K562 (cell line): ENCODE measurements around the gene IRF2BP1. TPM values are rescaled to one million over a fixed set of nuclear protein-coding genes. Genes with fewer than 3 reads are reported as not detected.

Experiments
- ATAC-seq: fragments of 200-7000 bp; cut with Tn5 transposase; 3 replicates; pipeline ENCODE4 v1.9.1; 2020; ENCODE audit warnings: moderate library complexity
- BruUV-seq: library from RNA; stranded (reverse); fragments of 400-500 nt; replicated peaks from 2 replicates; lab custom pipeline; 2021; lab: Mats Ljungman, UMichigan
- CTCF ChIA-PET: fragments of 300-600 bp; formaldehyde crosslinking; extraction: SDS; loops from one replicate; lab custom pipeline; 2021; ENCODE audit warnings: low intra/inter-chr PET ratio; lab: Yijun Ruan, JAX
- POLR2A ChIA-PET: fragments of 300-600, 350-650 bp; sonication (Branson Sonifier 250); formaldehyde crosslinking; extraction: SDS; loops from one replicate; lab custom pipeline; 2021; ENCODE audit warnings: antibody characterized with exemption, inconsistent platforms; lab: Yijun Ruan, JAX
- DNase-seq, 4 experiments: peaks; one replicate each; pipeline versions ENCODE4 v3.0.0 to v3.0.0-alpha.2; 2011 to 2018; ENCODE audit warnings: low spot score in 3 of 4, mixed read lengths in 3 of 4; ENCODE audit errors: extremely low read depth in 1 of 4
- FAIRE-seq: peaks from 2 replicates; lab custom pipeline; 2011; peaks lifted over from hg19 to GRCh38; lab: Jason Lieb, UNC
- H2AFZ ChIP-seq: 2 replicates; pipeline ENCODE4 v1.6.0; 2011; ENCODE audit warnings: low read depth, low read length, control low read depth, inconsistent platforms
- H3K27ac ChIP-seq: fragments of 200-600 bp; 3 replicates; pipeline ENCODE4 v1.8.0; 2011; ENCODE audit warnings: low read depth, mild to moderate bottlenecking, control low read depth, inconsistent platforms, low read length, moderate library complexity, mixed read lengths; ENCODE audit errors: extremely low read depth
- H3K27me3 ChIP-seq, 2 experiments: fragments of 300-600 bp in 1 of 2; 2 replicates in 1 of 2; 3 replicates in 1 of 2; pipeline versions ENCODE4 v1.6.0 to v1.8.0; 2011; ENCODE audit warnings: inconsistent platforms in 2 of 2, low read length in 2 of 2, mild to moderate bottlenecking in 1 of 2, mixed read lengths in 1 of 2, moderate library complexity in 1 of 2; ENCODE audit not compliant: control insufficient read depth in 2 of 2, insufficient read depth in 2 of 2
- H3K36me3 ChIP-seq: fragments of 300-600 bp; 3 replicates; pipeline ENCODE4 v1.8.0; 2011; ENCODE audit warnings: mild to moderate bottlenecking, low read length, inconsistent platforms; ENCODE audit not compliant: control insufficient read depth, insufficient read depth
- H3K4me1 ChIP-seq, 2 experiments: fragments of 200-600 bp in 1 of 2; replicated peaks in 1 of 2; 2 replicates in 1 of 2; 3 replicates in 1 of 2; pipeline versions ENCODE4 v1.5.1 to v1.8.0; 2011; ENCODE audit warnings: inconsistent platforms in 2 of 2, low read length in 2 of 2, mild to moderate bottlenecking in 1 of 2, mixed read lengths in 1 of 2, moderate library complexity in 1 of 2; ENCODE audit not compliant: control insufficient read depth in 2 of 2, insufficient read depth in 2 of 2
- H3K4me2 ChIP-seq: 2 replicates; pipeline ENCODE4 v1.6.1; 2011; ENCODE audit warnings: low read length, control low read depth, inconsistent platforms, mixed read lengths; ENCODE audit not compliant: insufficient read depth
- H3K4me3 ChIP-seq: fragments of 200-600 bp; sonication (generic), shearing (Covaris generic); 2 replicates; pipeline ENCODE4 v1.5.1; 2016; ENCODE audit warnings: control low read depth, inconsistent platforms
- H3K79me2 ChIP-seq: fragments of 200-600 bp; 3 replicates; pipeline ENCODE4 v1.8.0; 2011; ENCODE audit warnings: low read length, inconsistent platforms; ENCODE audit not compliant: control insufficient read depth, insufficient read depth
- H3K9ac ChIP-seq, 2 experiments: 2 replicates each; pipeline versions ENCODE4 v1.6.0 to v1.6.1; 2011; ENCODE audit warnings: low read depth in 2 of 2, low read length in 2 of 2, control low read depth in 1 of 2, inconsistent platforms in 1 of 2, mild to moderate bottlenecking in 1 of 2, mixed read lengths in 1 of 2; ENCODE audit not compliant: insufficient read depth in 1 of 2
- H3K9me1 ChIP-seq: one replicate; pipeline ENCODE4 v1.6.0; 2011; ENCODE audit warnings: inconsistent platforms, mild to moderate bottlenecking, low read length, moderate library complexity; ENCODE audit not compliant: control insufficient read depth, insufficient read depth
- H3K9me3 ChIP-seq: replicated peaks from 2 replicates; pipeline ENCODE4 v1.5.1; 2011; ENCODE audit warnings: low read depth, low read length, inconsistent platforms; ENCODE audit not compliant: control insufficient read depth, insufficient read depth
- H4K20me1 ChIP-seq: replicated peaks from 2 replicates; pipeline ENCODE4 v1.6.1; 2011; ENCODE audit warnings: low read length, inconsistent platforms, mixed read lengths; ENCODE audit not compliant: control insufficient read depth, insufficient read depth
- CBFB ChIP-seq: sonication (generic); formaldehyde crosslinking; IDR thresholded peaks from 2 replicates; pipeline ENCODE4 v1.4.0; 2020; ENCODE audit warnings: mild to moderate bottlenecking, missing genetic modification reagents
- ESRRA ChIP-seq: fragments of 450-650 bp; IDR thresholded peaks from 2 replicates; pipeline ENCODE4 v1.6.1; 2014; ENCODE audit warnings: low read depth, mild to moderate bottlenecking, moderate library complexity, borderline replicate concordance
- ETV1 ChIP-seq: fragments of 450-650 bp; conservative IDR thresholded peaks from 2 replicates; pipeline ENCODE4 v1.6.1; 2016; ENCODE audit warnings: missing genetic modification characterization, control low read depth, low read depth, missing compliant biosample characterization
- FOXA3 ChIP-seq, 2 experiments: fragments of 450-650 bp in 1 of 2; sonication (generic) in 1 of 2; formaldehyde crosslinking; IDR thresholded peaks in 1 of 2; conservative IDR thresholded peaks in 1 of 2; 2 replicates each; pipeline versions ENCODE4 v1.4.0 to v1.8.0; 2020 to 2022; ENCODE audit warnings: mild to moderate bottlenecking in 2 of 2, missing genetic modification reagents in 1 of 2
- FOXP1 ChIP-seq: sonication (generic); formaldehyde crosslinking; IDR thresholded peaks from 2 replicates; pipeline ENCODE4 v1.8.0; 2022; ENCODE audit warnings: mild to moderate bottlenecking, missing genetic modification reagents
- HMGN3 ChIP-seq: IDR thresholded peaks from 2 replicates; pipeline ENCODE4 v1.6.1; 2011; ENCODE audit warnings: borderline replicate concordance, low read depth, mild to moderate bottlenecking, mixed read lengths, low read length; ENCODE audit not compliant: insufficient read length; ENCODE audit errors: extremely low read depth
- MED1 ChIP-seq: sonication (generic); formaldehyde crosslinking; IDR thresholded peaks from 2 replicates; pipeline ENCODE4 v1.8.1; 2023; ENCODE audit warnings: missing genetic modification reagents, borderline replicate concordance
- NR2C1 ChIP-seq, 2 experiments: fragments of 450-650 bp; IDR thresholded peaks; 2 replicates each; pipeline ENCODE4 v1.6.1; 2017; ENCODE audit warnings: mild to moderate bottlenecking in 2 of 2, antibody characterized with exemption in 1 of 2, inconsistent platforms in 1 of 2, missing compliant biosample characterization in 1 of 2, missing genetic modification characterization in 1 of 2
- TCF7L2 ChIP-seq: fragments of 150-350 bp; IDR thresholded peaks from 2 replicates; pipeline ENCODE4 v1.6.1; 2016; ENCODE audit warnings: low read depth, mild to moderate bottlenecking, low read length, moderate library complexity
- ZBTB7A ChIP-seq: IDR thresholded peaks from 2 replicates; pipeline ENCODE4 v1.6.1; 2011; ENCODE audit warnings: low read depth, mild to moderate bottlenecking, low read length, moderate library complexity, borderline replicate concordance; ENCODE audit not compliant: control insufficient read depth
- WGBS: fragments of 100-300 bp; shearing (Covaris generic); methylation state at CpG from one replicate; pipeline ENCODE4 v1.1.6; 2016; ENCODE audit warnings: low coverage, mixed read lengths; ENCODE audit not compliant: insufficient coverage; ENCODE audit errors: missing lambda C conversion rate; 5-methylcytosine and 5-hydroxymethylcytosine counted together
- in situ Hi-C: fragments of 300-500 bp; cut with MboI; formaldehyde crosslinking; loops from 4 replicates; pipeline ENCODE4 v1.15.0; 2018; ENCODE audit warnings: inconsistent platforms, mixed read lengths
- intact Hi-C: fragments of 100-400 bp; cut with micrococcal nuclease; formaldehyde crosslinking; loops from 2 replicates; pipeline ENCODE4 v1.14.2; 2022
- polyA plus RNA-seq, 8 experiments: library from polyadenylated mRNA; depleted of rRNA in 4 of 8; stranded (reverse) in 5 of 8; unstranded in 3 of 8; fragments of >200 nt; fragmentation: Nextera tagmentation in 2 of 8; fragmentation: Illumina TruSeq in 1 of 8; extraction: Ambion mirVana in 2 of 8; extraction: Trizol in 1 of 8; gene quantifications; 2 replicates each; pipeline versions ENCODE4 v1.2.1 to v1.2.3, GENCODE V29; 2011 to 2014; ENCODE audit warnings: inconsistent platforms in 1 of 8, missing spikeins in 1 of 8
- total RNA-seq, 7 experiments: library from RNA; depleted of rRNA in 6 of 7; stranded (reverse); fragments of >200 nt in 6 of 7; fragmentation: Illumina TruSeq in 2 of 7; extraction: Trizol in 2 of 7; gene quantifications; 2 replicates each; pipeline versions ENCODE4 v1.2.1 to v1.2.3, GENCODE V29; 2011 to 2021; ENCODE audit warnings: low replicate concordance in 1 of 7
- TF ChIP-seq, protein P1 (sequence below): fragments of 200-800 bp; sonication (Bioruptor generic); IDR thresholded peaks from 2 replicates; pipeline ENCODE4 v1.6.1; 2016; ENCODE audit warnings: missing genetic modification characterization, missing compliant biosample characterization

The IRF2BP1 gene
- total and polyA plus RNA-seq, 9 of the 15 experiments (the other 6 are each of a cell fraction or from before 2014, with no cell fraction given) = 0.61 to 35.9 (median 3.5) TPM

DNA sequence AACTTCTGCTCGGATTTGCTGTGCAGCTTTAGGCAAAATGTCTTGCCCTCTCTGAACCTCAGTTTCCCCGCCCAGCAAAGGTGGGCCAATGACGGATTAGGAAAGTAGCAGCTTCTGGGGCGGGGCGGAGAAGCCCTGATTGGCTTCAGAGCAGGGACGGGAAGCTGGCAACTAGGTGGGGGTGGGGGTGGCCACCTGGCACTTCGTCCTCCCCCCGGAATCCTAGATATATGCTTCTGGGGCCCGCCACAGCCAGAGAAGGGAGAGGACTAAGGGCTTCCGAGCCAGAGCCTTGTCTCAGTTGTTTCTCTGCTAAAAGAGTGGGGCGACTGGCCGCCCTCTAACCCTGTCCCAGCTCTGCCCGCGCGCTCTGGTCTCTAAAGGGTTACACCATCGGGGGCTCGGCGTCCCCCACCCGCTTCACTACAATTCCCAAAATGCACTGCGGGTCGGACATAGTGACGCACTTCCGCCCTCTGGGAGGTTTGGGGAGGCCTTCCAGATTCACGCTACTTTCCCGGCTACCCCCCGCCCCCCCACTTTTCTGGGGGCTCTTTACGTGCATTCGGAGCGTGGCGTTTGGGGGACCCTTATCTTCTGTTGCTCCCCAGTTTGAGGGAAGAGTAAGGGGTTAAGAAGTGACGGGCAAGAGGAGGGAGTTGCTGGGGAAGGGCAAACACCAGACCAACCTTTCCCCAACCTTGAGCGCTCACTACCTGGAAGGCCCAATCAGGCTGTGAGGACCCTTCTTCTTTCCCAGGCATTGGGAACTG is 672 bp upstream of the IRF2BP1 start (continued):
- TF ChIP-seq ESRRA = peak; percentile 54

DNA sequence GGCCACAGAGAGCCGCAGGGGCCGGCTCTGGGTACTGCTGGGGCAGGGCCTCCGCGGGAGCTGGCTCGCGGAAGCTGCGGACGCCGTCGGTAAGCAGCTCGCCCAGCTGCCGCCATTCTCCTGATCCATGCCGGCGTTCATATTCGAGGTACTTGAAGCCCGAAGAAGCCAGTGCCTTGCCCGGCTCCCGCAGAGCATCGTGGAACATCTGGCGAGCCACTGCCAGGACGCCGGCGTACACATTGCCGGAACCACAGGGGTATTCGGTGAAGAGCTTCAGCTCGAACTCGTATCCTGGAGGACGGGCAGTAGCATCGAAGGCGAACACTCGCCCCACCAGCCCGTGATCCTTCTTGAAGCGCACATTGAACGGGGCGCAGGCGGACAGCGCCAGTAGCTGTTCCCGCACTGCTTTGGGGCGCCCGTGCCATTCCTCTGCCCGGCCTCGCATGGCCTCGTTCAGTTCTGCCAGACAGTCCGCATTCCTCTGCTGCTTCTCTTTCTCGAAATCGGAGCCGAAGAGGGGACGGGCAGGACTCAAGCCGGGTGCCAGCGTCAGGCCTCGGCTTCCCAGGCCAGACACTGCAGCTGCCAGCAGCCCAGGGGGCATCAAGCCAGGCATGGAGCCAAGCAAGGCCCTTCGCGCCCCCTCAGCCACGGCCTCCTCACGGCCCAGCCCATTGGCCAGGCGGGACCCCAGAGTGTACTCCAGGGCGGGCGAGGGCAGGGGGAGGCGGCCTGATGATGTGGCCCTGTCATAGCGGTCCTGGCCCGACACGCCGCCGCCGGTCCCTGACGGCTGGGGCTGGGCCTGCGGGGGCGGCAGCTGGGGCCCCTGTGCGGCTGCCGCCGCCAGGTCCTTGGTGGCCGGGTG is 1.0 kb downstream of the IRF2BP1 start:
- peak; percentile 31 for ATAC-seq
- H3K27ac ChIP-seq = peak overlapping the region; percentile 94
- POLR2A ChIA-PET = interaction anchor here (0.7 to 2.3 kb wide), 7 partner anchors 8 to 100 kb away, joined by 3 to 12 read pairs (median 4); partner anchors contain the start of gene MYPOP
- TF ChIP-seq FOXA3 (CRISPR knock-in tag; conservative IDR thresholded peaks at IDR 0.05 in 1 of 2, IDR thresholded peaks at IDR 0.05 in 1 of 2) (peak in 1 of 2 experiments; percentile 40; a peak in 1 of 4 replicates), FOXP1 (CRISPR knock-in tag) (0 out of 2 replicates have a peak, but pooled peaks have one; percentile 36), CBFB (0 out of 2 replicates have a peak, but pooled peaks have one; percentile 26), NR2C1 (IDR thresholded peaks at IDR 0.05) (no peak), NR2C1 (tag; IDR thresholded peaks at IDR 0.05) (no peak), ESRRA (no peak), MED1 (CRISPR knock-in tag) (no peak), TCF7L2 (no peak), ETV1 (tag) (no peak), HMGN3 (no peak), ZBTB7A (peak; percentile 60; the same call in 1 of the 2 replicates)
- TF ChIP-seq, protein P1, sequence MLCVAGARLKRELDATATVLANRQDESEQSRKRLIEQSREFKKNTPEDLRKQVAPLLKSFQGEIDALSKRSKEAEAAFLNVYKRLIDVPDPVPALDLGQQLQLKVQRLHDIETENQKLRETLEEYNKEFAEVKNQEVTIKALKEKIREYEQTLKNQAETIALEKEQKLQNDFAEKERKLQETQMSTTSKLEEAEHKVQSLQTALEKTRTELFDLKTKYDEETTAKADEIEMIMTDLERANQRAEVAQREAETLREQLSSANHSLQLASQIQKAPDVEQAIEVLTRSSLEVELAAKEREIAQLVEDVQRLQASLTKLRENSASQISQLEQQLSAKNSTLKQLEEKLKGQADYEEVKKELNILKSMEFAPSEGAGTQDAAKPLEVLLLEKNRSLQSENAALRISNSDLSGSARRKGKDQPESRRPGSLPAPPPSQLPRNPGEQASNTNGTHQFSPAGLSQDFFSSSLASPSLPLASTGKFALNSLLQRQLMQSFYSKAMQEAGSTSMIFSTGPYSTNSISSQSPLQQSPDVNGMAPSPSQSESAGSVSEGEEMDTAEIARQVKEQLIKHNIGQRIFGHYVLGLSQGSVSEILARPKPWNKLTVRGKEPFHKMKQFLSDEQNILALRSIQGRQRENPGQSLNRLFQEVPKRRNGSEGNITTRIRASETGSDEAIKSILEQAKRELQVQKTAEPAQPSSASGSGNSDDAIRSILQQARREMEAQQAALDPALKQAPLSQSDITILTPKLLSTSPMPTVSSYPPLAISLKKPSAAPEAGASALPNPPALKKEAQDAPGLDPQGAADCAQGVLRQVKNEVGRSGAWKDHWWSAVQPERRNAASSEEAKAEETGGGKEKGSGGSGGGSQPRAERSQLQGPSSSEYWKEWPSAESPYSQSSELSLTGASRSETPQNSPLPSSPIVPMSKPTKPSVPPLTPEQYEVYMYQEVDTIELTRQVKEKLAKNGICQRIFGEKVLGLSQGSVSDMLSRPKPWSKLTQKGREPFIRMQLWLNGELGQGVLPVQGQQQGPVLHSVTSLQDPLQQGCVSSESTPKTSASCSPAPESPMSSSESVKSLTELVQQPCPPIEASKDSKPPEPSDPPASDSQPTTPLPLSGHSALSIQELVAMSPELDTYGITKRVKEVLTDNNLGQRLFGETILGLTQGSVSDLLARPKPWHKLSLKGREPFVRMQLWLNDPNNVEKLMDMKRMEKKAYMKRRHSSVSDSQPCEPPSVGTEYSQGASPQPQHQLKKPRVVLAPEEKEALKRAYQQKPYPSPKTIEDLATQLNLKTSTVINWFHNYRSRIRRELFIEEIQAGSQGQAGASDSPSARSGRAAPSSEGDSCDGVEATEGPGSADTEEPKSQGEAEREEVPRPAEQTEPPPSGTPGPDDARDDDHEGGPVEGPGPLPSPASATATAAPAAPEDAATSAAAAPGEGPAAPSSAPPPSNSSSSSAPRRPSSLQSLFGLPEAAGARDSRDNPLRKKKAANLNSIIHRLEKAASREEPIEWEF (CRISPR knock-in tag) = no peak

More for the DNA sequence above, 1.0 kb downstream of the IRF2BP1 start:
- Histone ChIP-seq H3K4me3 (peak overlapping the region; percentile 58), H3K9me3 (no peaks in the 10 kb centered on the region), H3K79me2 (peaks cover 25% of the 10 kb centered on the region), H3K36me3 (peaks cover 13% of the 10 kb centered on the region; the same call in 1 of the 3 replicates), H4K20me1 (no peaks in the 10 kb centered on the region), H3K4me1 (peaks cover 42 to 59% of the 10 kb centered on the region in 2 experiments; a peak in 4 of 5 replicates), H2AFZ (no peak overlapping the region), H3K9me1 (no peaks in the 10 kb centered on the region), H3K27me3 (no peaks in the 10 kb centered on the region), H3K4me2 (peak overlapping the region; percentile 87), H3K9ac (peak overlapping the region; percentile 80 to 97)
- intact Hi-C loops = no loop called here
- DNase-seq (peak; percentile 62 to 75 (median 70)), FAIRE-seq (no peak)
- BruUV-seq = no TSS peak
- WGBS = 67% methylated on average over 52 of the region's 72 CpGs
- CTCF ChIA-PET = interaction anchor here (0.6 to 3.3 kb wide), 4 partner anchors 21 to 694 kb away, joined by 3 to 56 read pairs (median 10); partner anchors contain the start of genes FOXA3 and SYMPK
- in situ Hi-C loops = no loop called here
